Esophagus muscularis mucosa (tissue), 4 donors: Measurements from ENCODE around the gene NCOR1. TPM values are rescaled to one million over a fixed set of nuclear protein-coding genes. Genes with fewer than 3 reads are reported as not detected.

Source experiments
- DNase-seq: peaks from one replicate; pipeline ENCODE4 v3.0.0-alpha.2; 2017; ENCODE audit errors: extremely low spot score
- H3K27ac ChIP-seq, 4 donors: fragments of 200-600 bp; sonication (generic); replicated peaks in 1 of 4; 1 replicate in 3 of 4; 2 replicates in 1 of 4; pipeline ENCODE4 v1.5.1; 2016 to 2019; ENCODE audit warnings: mild to moderate bottlenecking in 1 of 4
- H3K27me3 ChIP-seq, 4 donors: fragments of 200-600 bp; sonication (generic); one replicate each; pipeline versions ENCODE4 v1.5.1 to v1.6.0; 2016 to 2019
- H3K36me3 ChIP-seq, 4 donors: fragments of 200-600 bp; sonication (generic); one replicate each; pipeline ENCODE4 v1.5.1; 2016 to 2019
- H3K4me1 ChIP-seq, 4 donors: fragments of 200-600 bp; sonication (generic); one replicate each; pipeline ENCODE4 v1.5.1; 2016 to 2019
- H3K4me3 ChIP-seq, 4 donors: fragments of 200-600 bp; sonication (generic); 1 replicate in 2 of 4; 2 replicates in 2 of 4; pipeline ENCODE4 v1.5.1; 2016 to 2019; ENCODE audit warnings: mild to moderate bottlenecking in 4 of 4, moderate library complexity in 1 of 4
- H3K9me3 ChIP-seq, 4 donors: fragments of 200-600 bp; sonication (generic); 1 replicate in 3 of 4; 2 replicates in 1 of 4; pipeline ENCODE4 v1.5.1; 2016 to 2019
- EP300 ChIP-seq: sonication (generic); formaldehyde crosslinking; IDR thresholded peaks from one replicate; pipeline ENCODE4 v1.6.1; 2017; ENCODE audit warnings: antibody characterized with exemption
- POLR2A ChIP-seq: fragments of 450-650 bp; IDR thresholded peaks from one replicate; pipeline ENCODE4 v1.6.1; 2017; ENCODE audit warnings: antibody characterized with exemption, moderate library complexity, mild to moderate bottlenecking, low read depth
- POLR2AphosphoS5 ChIP-seq, 2 donors: sonication (generic); formaldehyde crosslinking; IDR thresholded peaks; one replicate each; pipeline ENCODE4 v1.6.1; 2017; ENCODE audit warnings: antibody characterized with exemption in 2 of 2
- WGBS: methylation state at CpG from one replicate; pipeline ENCODE4 v1.1.5; 2018; 5-methylcytosine and 5-hydroxymethylcytosine counted together
- intact Hi-C: fragments of 100-400 bp; cut with DNase I; formaldehyde crosslinking; loops from one replicate; pipeline ENCODE4 v1.15.1; 2023
- total RNA-seq, 4 donors: library from RNA; depleted of rRNA; stranded (reverse); fragments of >200 nt; gene quantifications; one replicate each; pipeline versions ENCODE4 v1.1.0 to v1.2.1, GENCODE V29; 2016
- TF ChIP-seq, protein P1 (sequence below), 3 experiments: fragments of 200-600 bp in 2 of 3; fragments of 450-650 bp in 1 of 3; sonication (generic) in 2 of 3; IDR thresholded peaks; one replicate each; pipeline ENCODE4 v1.5.1; 2017 to 2019; ENCODE audit warnings: antibody characterized with exemption in 3 of 3, mild to moderate bottlenecking in 2 of 3, moderate library complexity in 1 of 3

NCOR1 gene
- total RNA-seq, 4 donors from 2014 or later, result 100 to 123 (median 109) TPM

- Histone ChIP-seq H3K27ac (no peak overlapping the region), H3K4me1 (peaks cover 0 to 5% (median 0%) of the 10 kb centered on the region in 4 donors), H3K4me3 (no peak overlapping the region), H3K27me3 (no peaks in the 10 kb centered on the region), H3K36me3 (peaks cover 16 to 94% (median 62%) of the 10 kb centered on the region in 4 donors), H3K9me3 (no peaks in the 10 kb centered on the region)
- no peak for TF ChIP-seq POLR2AphosphoS5 (IDR thresholded peaks at IDR 0.05)
- TF ChIP-seq, protein P1, sequence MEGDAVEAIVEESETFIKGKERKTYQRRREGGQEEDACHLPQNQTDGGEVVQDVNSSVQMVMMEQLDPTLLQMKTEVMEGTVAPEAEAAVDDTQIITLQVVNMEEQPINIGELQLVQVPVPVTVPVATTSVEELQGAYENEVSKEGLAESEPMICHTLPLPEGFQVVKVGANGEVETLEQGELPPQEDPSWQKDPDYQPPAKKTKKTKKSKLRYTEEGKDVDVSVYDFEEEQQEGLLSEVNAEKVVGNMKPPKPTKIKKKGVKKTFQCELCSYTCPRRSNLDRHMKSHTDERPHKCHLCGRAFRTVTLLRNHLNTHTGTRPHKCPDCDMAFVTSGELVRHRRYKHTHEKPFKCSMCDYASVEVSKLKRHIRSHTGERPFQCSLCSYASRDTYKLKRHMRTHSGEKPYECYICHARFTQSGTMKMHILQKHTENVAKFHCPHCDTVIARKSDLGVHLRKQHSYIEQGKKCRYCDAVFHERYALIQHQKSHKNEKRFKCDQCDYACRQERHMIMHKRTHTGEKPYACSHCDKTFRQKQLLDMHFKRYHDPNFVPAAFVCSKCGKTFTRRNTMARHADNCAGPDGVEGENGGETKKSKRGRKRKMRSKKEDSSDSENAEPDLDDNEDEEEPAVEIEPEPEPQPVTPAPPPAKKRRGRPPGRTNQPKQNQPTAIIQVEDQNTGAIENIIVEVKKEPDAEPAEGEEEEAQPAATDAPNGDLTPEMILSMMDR (IDR thresholded peaks at IDR 0.05), result no peak
- TF ChIP-seq EP300, result no peak
- no peak for TF ChIP-seq POLR2A
- WGBS, result 79% methylated on average over 1 of the region's 1 CpG
- intact Hi-C loops, result no loop called here
- DNase-seq, result no peak
These were observed 162.8 kb downstream of the NCOR1 start for GRCh38 chr17:16052486-16052885.

GRCh38 chr17:16050844-16051243 lies 164.5 kb downstream of the NCOR1 start:
- Histone ChIP-seq H3K36me3 (peaks cover 8 to 94% (median 61%) of the 10 kb centered on the region in 4 donors), H3K27ac (no peak overlapping the region), H3K27me3 (no peaks in the 10 kb centered on the region), H3K9me3 (no peaks in the 10 kb centered on the region), H3K4me1 (peaks cover 0 to 5% (median 0%) of the 10 kb centered on the region in 4 donors), H3K4me3 (no peak overlapping the region)
- WGBS, result 98% methylated on average over 6 of the region's 6 CpGs
- DNase-seq, result no peak
- no peak for TF ChIP-seq POLR2A
- TF ChIP-seq, protein P1 (IDR thresholded peaks at IDR 0.05), result no peak
- no peak for TF ChIP-seq EP300
- TF ChIP-seq POLR2AphosphoS5 (IDR thresholded peaks at IDR 0.05), result no peak
- intact Hi-C loops, result no loop called here

DNA sequence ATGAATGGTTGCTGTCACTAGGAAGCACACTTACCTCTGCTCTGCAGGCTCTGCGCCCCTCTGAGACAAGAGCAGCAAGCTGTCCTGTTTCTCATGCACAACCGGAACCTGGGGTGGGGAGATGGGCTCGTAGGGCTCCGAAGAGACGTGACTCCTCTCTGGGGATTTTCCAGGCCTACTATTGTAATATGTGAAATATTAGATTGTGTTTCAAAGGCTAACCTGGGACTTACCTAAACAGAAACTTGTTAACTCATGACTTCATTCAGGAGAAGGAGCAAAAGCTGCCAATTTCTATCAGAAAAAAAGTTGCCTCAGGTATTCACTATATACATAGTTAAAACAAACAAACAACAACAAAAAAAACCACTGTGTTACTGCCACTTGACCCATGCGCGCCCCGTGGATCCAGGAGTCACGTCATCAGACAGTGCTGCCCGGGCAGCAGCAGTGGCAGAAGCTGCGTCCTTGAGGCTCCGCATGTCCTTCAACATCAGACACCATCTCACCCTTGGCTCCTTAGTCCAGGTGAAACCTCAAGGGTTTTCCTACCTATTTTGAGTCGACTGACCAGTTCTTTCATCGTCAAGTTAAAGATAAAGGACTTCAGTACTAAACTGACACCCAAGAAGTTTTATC lies 166.4 kb downstream of the NCOR1 start:
- intact Hi-C loops, result no loop called here
- Histone ChIP-seq H3K4me1 (peaks cover 0 to 5% (median 0%) of the 10 kb centered on the region in 4 donors), H3K27ac (no peak overlapping the region), H3K27me3 (no peaks in the 10 kb centered on the region), H3K9me3 (no peaks in the 10 kb centered on the region), H3K36me3 (peaks cover 9 to 94% (median 63%) of the 10 kb centered on the region in 4 donors), H3K4me3 (no peak overlapping the region)
- WGBS, result 88% methylated on average over 14 of the region's 14 CpGs
- TF ChIP-seq EP300, result no peak
- TF ChIP-seq, protein P1 (IDR thresholded peaks at IDR 0.05), result no peak
- no peak for TF ChIP-seq POLR2AphosphoS5 (IDR thresholded peaks at IDR 0.05)
- no peak for TF ChIP-seq POLR2A
- no peak for DNase-seq

- no peak overlapping the region for H3K27ac ChIP-seq
- DNase-seq, result no peak
- 97% methylated on average over 3 of the region's 3 CpGs for WGBS
- H3K4me1 ChIP-seq, result no peaks in the 10 kb centered on the region
- intact Hi-C loops, result no loop called here
- peaks cover 9 to 95% (median 72%) of the 10 kb centered on the region in 4 donors for H3K36me3 ChIP-seq
- no peaks in the 10 kb centered on the region for H3K27me3 ChIP-seq
- H3K9me3 ChIP-seq, result no peaks in the 10 kb centered on the region
- no peak overlapping the region for H3K4me3 ChIP-seq
- TF ChIP-seq POLR2AphosphoS5 (IDR thresholded peaks at IDR 0.05), result no peak
- TF ChIP-seq, protein P1 (IDR thresholded peaks at IDR 0.05), result no peak
- no peak for TF ChIP-seq POLR2A
- TF ChIP-seq EP300, result no peak
These were observed 168.4 kb downstream of the NCOR1 start for GRCh38 chr17:16046966-16047365.
